A673 (cell line): ENCODE data around the gene TBC1D5.

ENCODE experiments used
- EZH2 ChIP-seq: fragments of 200-600 bp; sonication (generic); IDR thresholded peaks from 2 replicates; pipeline ENCODE4 v1.6.1; 2017; ENCODE audit warnings: borderline replicate concordance, low read depth, mild to moderate bottlenecking, mixed read lengths, antibody characterized with exemption, low read length; ENCODE audit not compliant: poor library complexity, severe bottlenecking
- TF ChIP-seq, protein P1 (sequence below): fragments of 300-800, 200-600 bp; sonication (generic); conservative IDR thresholded peaks from 2 replicates; pipeline ENCODE4 v1.5.1; 2017; ENCODE audit warnings: low read depth, mild to moderate bottlenecking, antibody characterized with exemption, low read length, moderate library complexity, mixed read lengths

DNA sequence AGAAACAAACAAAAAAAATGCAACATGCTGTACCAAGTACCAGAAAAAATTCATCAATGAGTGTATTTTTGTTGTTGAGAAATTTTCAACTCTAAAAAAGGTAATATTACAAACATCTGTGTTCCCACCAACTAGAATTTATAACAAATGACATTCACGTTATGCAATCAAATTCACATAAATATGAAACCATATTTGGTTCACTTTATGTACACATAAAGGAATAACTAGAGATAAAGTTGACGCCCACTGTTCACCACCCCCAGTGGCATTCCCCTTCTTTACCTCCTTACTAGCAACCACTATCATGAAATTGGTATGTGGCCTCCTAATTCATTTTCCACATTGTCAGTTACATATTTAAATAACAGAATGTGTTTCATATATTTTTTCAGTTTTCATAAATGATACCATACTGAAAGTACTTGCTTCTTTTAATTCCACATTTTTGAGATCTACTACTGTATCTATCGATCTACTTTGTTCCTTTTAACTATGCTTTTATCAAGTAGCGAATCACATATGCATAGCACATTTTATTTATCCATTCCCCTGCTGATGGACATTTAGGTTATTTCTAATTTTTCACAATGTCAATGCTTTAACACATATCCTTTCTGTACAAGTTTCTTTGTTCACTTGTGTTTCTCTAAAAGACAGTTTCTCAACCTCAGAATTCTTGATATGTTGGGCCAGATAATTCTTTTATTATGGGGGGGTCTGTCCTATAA is 34.5 kb downstream of the TBC1D5 start:
- TF ChIP-seq, protein P1, sequence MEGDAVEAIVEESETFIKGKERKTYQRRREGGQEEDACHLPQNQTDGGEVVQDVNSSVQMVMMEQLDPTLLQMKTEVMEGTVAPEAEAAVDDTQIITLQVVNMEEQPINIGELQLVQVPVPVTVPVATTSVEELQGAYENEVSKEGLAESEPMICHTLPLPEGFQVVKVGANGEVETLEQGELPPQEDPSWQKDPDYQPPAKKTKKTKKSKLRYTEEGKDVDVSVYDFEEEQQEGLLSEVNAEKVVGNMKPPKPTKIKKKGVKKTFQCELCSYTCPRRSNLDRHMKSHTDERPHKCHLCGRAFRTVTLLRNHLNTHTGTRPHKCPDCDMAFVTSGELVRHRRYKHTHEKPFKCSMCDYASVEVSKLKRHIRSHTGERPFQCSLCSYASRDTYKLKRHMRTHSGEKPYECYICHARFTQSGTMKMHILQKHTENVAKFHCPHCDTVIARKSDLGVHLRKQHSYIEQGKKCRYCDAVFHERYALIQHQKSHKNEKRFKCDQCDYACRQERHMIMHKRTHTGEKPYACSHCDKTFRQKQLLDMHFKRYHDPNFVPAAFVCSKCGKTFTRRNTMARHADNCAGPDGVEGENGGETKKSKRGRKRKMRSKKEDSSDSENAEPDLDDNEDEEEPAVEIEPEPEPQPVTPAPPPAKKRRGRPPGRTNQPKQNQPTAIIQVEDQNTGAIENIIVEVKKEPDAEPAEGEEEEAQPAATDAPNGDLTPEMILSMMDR = no peak
- TF ChIP-seq EZH2 = no peak
